SH-SY5Y (cell line): Measurements from ENCODE around the gene TRIOBP.

Experiments
- GATA2 ChIP-seq: IDR thresholded peaks from 2 replicates; pipeline ENCODE4 v1.6.1; 2011; ENCODE audit warnings: mild to moderate bottlenecking, low read depth, low read length
- GATA3 ChIP-seq: IDR thresholded peaks from 2 replicates; pipeline ENCODE4 v1.6.1; 2011; ENCODE audit warnings: low read depth, mild to moderate bottlenecking, low read length, moderate library complexity

- no peak for TF ChIP-seq GATA2
- no peak for TF ChIP-seq GATA3
Measured at GRCh38 chr22:37659066-37659896, 37.6 kb upstream of the TRIOBP start.
